Measurements from ENCODE around the gene LIN9. TPM values are rescaled to one million over a fixed set of nuclear protein-coding genes. Genes with fewer than 3 reads are reported as not detected.

Gene LIN9
- polyA plus RNA-seq (2013, experiment 1 of 2), result 10.9 TPM
- 13.7 TPM for polyA plus RNA-seq (2013, experiment 2 of 2)

- 0 to 1% methylated on average over 41 to 43 of the region's 77 CpGs for WGBS, 2 experiments (ENCODE audit: insufficient coverage in 2 of 2)
These were observed at the start of gene LIN9 for GRCh38 chr1:226308723-226309397. LIN9 (minus strand) TSS chr1:226309164; CDS start chr1:226309139, 25 bp downstream.

GRCh38 chr1:226357416-226357815, 48.5 kb upstream of the LIN9 start:
- WGBS, 2 experiments (ENCODE audit: insufficient coverage in 2 of 2), result 100% methylated on average over 2 of the region's 2 CpGs
- Histone ChIP-seq H3K36me3 (ENCODE audit: control insufficient read depth, insufficient read depth, low read length) (peaks cover 48% of the 10 kb centered on the region), H3K4me1 (ENCODE audit: control insufficient read depth, insufficient read depth, low read length, poor library complexity, severe bottlenecking) (peaks cover 3% of the 10 kb centered on the region), H3K4me3 (ENCODE audit: extremely low read depth, insufficient read depth, low read length, poor library complexity, severe bottlenecking) (no peak overlapping the region), H3K9me3 (ENCODE audit: control insufficient read depth, low read length) (no peaks in the 10 kb centered on the region), H3K27ac (ENCODE audit: low read depth, low read length, severe bottlenecking) (no peak overlapping the region)

More at GRCh38 chr1:226308723-226309397, at the start of gene LIN9:
- Histone ChIP-seq H3K27ac (ENCODE audit: low read depth, low read length, severe bottlenecking) (peak within 1 kb of the TSS; percentile 90), H3K36me3 (ENCODE audit: control insufficient read depth, insufficient read depth, low read length) (peaks cover under 1% of the 10 kb centered on the region), H3K9me3 (ENCODE audit: control insufficient read depth, low read length) (no peaks in the 10 kb centered on the region), H3K4me1 (ENCODE audit: control insufficient read depth, insufficient read depth, low read length, poor library complexity, severe bottlenecking) (peaks cover 16% of the 10 kb centered on the region), H3K4me3 (ENCODE audit: extremely low read depth, insufficient read depth, low read length, poor library complexity, severe bottlenecking) (peak within 1 kb of the TSS; percentile 93)

- Histone ChIP-seq H3K4me1 (ENCODE audit: control insufficient read depth, insufficient read depth, low read length, poor library complexity, severe bottlenecking) (peaks cover 3% of the 10 kb centered on the region), H3K9me3 (ENCODE audit: control insufficient read depth, low read length) (no peaks in the 10 kb centered on the region), H3K27ac (ENCODE audit: low read depth, low read length, severe bottlenecking) (no peak overlapping the region), H3K4me3 (ENCODE audit: extremely low read depth, insufficient read depth, low read length, poor library complexity, severe bottlenecking) (no peak overlapping the region), H3K36me3 (ENCODE audit: control insufficient read depth, insufficient read depth, low read length) (peaks cover 33% of the 10 kb centered on the region)
- 95 to 100% methylated on average over 4 to 5 of the region's 6 CpGs for WGBS, 2 experiments (ENCODE audit: insufficient coverage in 2 of 2)
These were observed 46.9 kb upstream of the LIN9 start for GRCh38 chr1:226355669-226356551.

- H3K9me3 ChIP-seq (ENCODE audit: control insufficient read depth, low read length), result no peaks in the 10 kb centered on the region
- peaks cover 6% of the 10 kb centered on the region for H3K4me1 ChIP-seq (ENCODE audit: control insufficient read depth, insufficient read depth, low read length, poor library complexity, severe bottlenecking)
- no peak overlapping the region for H3K27ac ChIP-seq (ENCODE audit: low read depth, low read length, severe bottlenecking)
- peaks cover 28% of the 10 kb centered on the region for H3K36me3 ChIP-seq (ENCODE audit: control insufficient read depth, insufficient read depth, low read length)
- H3K4me3 ChIP-seq (ENCODE audit: extremely low read depth, insufficient read depth, low read length, poor library complexity, severe bottlenecking), result no peak overlapping the region
- WGBS, 2 experiments (ENCODE audit: insufficient coverage in 2 of 2), result 96 to 98% methylated on average over 8 to 10 of the region's 10 CpGs
These were observed 46.1 kb upstream of the LIN9 start for GRCh38 chr1:226355016-226355415.

- no peak overlapping the region for H3K27ac ChIP-seq (ENCODE audit: low read depth, low read length, severe bottlenecking)
- peaks cover 6% of the 10 kb centered on the region for H3K4me1 ChIP-seq (ENCODE audit: control insufficient read depth, insufficient read depth, low read length, poor library complexity, severe bottlenecking)
- WGBS, 2 experiments (ENCODE audit: insufficient coverage in 2 of 2), result 90 to 92% methylated on average over 12 to 15 of the region's 15 CpGs
- peaks cover 17% of the 10 kb centered on the region for H3K36me3 ChIP-seq (ENCODE audit: control insufficient read depth, insufficient read depth, low read length)
- no peaks in the 10 kb centered on the region for H3K9me3 ChIP-seq (ENCODE audit: control insufficient read depth, low read length)
- no peak overlapping the region for H3K4me3 ChIP-seq (ENCODE audit: extremely low read depth, insufficient read depth, low read length, poor library complexity, severe bottlenecking)
These were observed 44.9 kb upstream of the LIN9 start for GRCh38 chr1:226353698-226354525.

- Histone ChIP-seq H3K4me1 (ENCODE audit: control insufficient read depth, insufficient read depth, low read length, poor library complexity, severe bottlenecking) (peaks cover 6% of the 10 kb centered on the region), H3K36me3 (ENCODE audit: control insufficient read depth, insufficient read depth, low read length) (no peaks in the 10 kb centered on the region), H3K27ac (ENCODE audit: low read depth, low read length, severe bottlenecking) (no peak overlapping the region), H3K9me3 (ENCODE audit: control insufficient read depth, low read length) (no peaks in the 10 kb centered on the region), H3K4me3 (ENCODE audit: extremely low read depth, insufficient read depth, low read length, poor library complexity, severe bottlenecking) (no peak overlapping the region)
- 80 to 94% methylated on average over 2 to 3 of the region's 3 CpGs for WGBS, 2 experiments (ENCODE audit: insufficient coverage in 2 of 2)
These were observed 42.7 kb upstream of the LIN9 start for GRCh38 chr1:226351709-226352108.

- H3K27ac ChIP-seq (ENCODE audit: low read depth, low read length, severe bottlenecking), result peak overlapping the region; percentile 53
- peaks cover 6% of the 10 kb centered on the region for H3K4me1 ChIP-seq (ENCODE audit: control insufficient read depth, insufficient read depth, low read length, poor library complexity, severe bottlenecking)
These were observed 41.5 kb upstream of the LIN9 start for GRCh38 chr1:226350519-226350865.

GRCh38 chr1:226349801-226350518, 41.0 kb upstream of the LIN9 start:
- 86% methylated on average over 9 to 17 of the region's 18 CpGs for WGBS, 2 experiments (ENCODE audit: insufficient coverage in 2 of 2)

More at GRCh38 chr1:226350519-226350865, 41.5 kb upstream of the LIN9 start:
- Histone ChIP-seq H3K9me3 (ENCODE audit: control insufficient read depth, low read length) (no peaks in the 10 kb centered on the region), H3K36me3 (ENCODE audit: control insufficient read depth, insufficient read depth, low read length) (no peaks in the 10 kb centered on the region), H3K4me3 (ENCODE audit: extremely low read depth, insufficient read depth, low read length, poor library complexity, severe bottlenecking) (no peak overlapping the region)
- WGBS, 2 experiments (ENCODE audit: insufficient coverage in 2 of 2), result 93 to 97% methylated on average over 8 to 9 of the region's 9 CpGs

GRCh38 chr1:226349081-226349480, 40.1 kb upstream of the LIN9 start:
- Histone ChIP-seq H3K9me3 (ENCODE audit: control insufficient read depth, low read length) (no peaks in the 10 kb centered on the region), H3K36me3 (ENCODE audit: control insufficient read depth, insufficient read depth, low read length) (no peaks in the 10 kb centered on the region), H3K27ac (ENCODE audit: low read depth, low read length, severe bottlenecking) (no peak overlapping the region), H3K4me3 (ENCODE audit: extremely low read depth, insufficient read depth, low read length, poor library complexity, severe bottlenecking) (no peak overlapping the region), H3K4me1 (ENCODE audit: control insufficient read depth, insufficient read depth, low read length, poor library complexity, severe bottlenecking) (peaks cover 6% of the 10 kb centered on the region)
- 89 to 92% methylated on average over 9 to 11 of the region's 11 CpGs for WGBS, 2 experiments (ENCODE audit: insufficient coverage in 2 of 2)

More at GRCh38 chr1:226349801-226350518, 41.0 kb upstream of the LIN9 start:
- H3K9me3 ChIP-seq (ENCODE audit: control insufficient read depth, low read length), result no peaks in the 10 kb centered on the region
- no peaks in the 10 kb centered on the region for H3K36me3 ChIP-seq (ENCODE audit: control insufficient read depth, insufficient read depth, low read length)
- H3K4me1 ChIP-seq (ENCODE audit: control insufficient read depth, insufficient read depth, low read length, poor library complexity, severe bottlenecking), result peaks cover 6% of the 10 kb centered on the region
- H3K4me3 ChIP-seq (ENCODE audit: extremely low read depth, insufficient read depth, low read length, poor library complexity, severe bottlenecking), result no peak overlapping the region
- H3K27ac ChIP-seq (ENCODE audit: low read depth, low read length, severe bottlenecking), result peak overlapping the region; percentile 53

Data from mesodermal cell (in vitro differentiated cells).